GM23248 (cell line): ENCODE measurements around the gene KLHDC8B. TPM values are rescaled to one million over a fixed set of nuclear protein-coding genes. Genes with fewer than 3 reads are reported as not detected.
A peak's percentile ranks its signal among the peaks of the same experiment; 100 is the strongest.

Experiments
- DNase-seq: peaks from one replicate; pipeline ENCODE4 v3.0.0-alpha.2; 2015
- H2AFZ ChIP-seq: fragments of 200-600 bp; sonication (generic); 2 replicates; pipeline ENCODE4 v1.6.1; 2016; ENCODE audit warnings: antibody characterized with exemption
- H3F3A ChIP-seq: fragments of 200-600 bp; sonication (generic); 2 replicates; pipeline ENCODE4 v1.6.1; 2016; ENCODE audit warnings: mild to moderate bottlenecking, antibody characterized with exemption, mixed run types; ENCODE audit not compliant: insufficient read depth
- H3K27ac ChIP-seq: fragments of 200-600 bp; sonication (generic); 2 replicates; pipeline ENCODE4 v1.5.1; 2016; ENCODE audit warnings: mild to moderate bottlenecking
- H3K27me3 ChIP-seq: fragments of 200-600 bp; sonication (generic); replicated peaks from 2 replicates; pipeline ENCODE4 v1.6.1; 2016; ENCODE audit warnings: mild to moderate bottlenecking; ENCODE audit not compliant: insufficient read depth
- H3K36me3 ChIP-seq: fragments of 200-600 bp; sonication (generic); 2 replicates; pipeline ENCODE4 v1.6.1; 2016; ENCODE audit warnings: low read depth, mild to moderate bottlenecking
- H3K4me1 ChIP-seq: fragments of 200-600 bp; sonication (generic); 2 replicates; pipeline ENCODE4 v1.6.1; 2016; ENCODE audit warnings: mild to moderate bottlenecking; ENCODE audit not compliant: insufficient read depth
- H3K4me2 ChIP-seq: fragments of 200-600 bp; sonication (generic); one replicate; pipeline ENCODE4 v1.6.1; 2016; ENCODE audit warnings: mild to moderate bottlenecking; ENCODE audit not compliant: unreplicated experiment
- H3K4me3 ChIP-seq: fragments of 200-600 bp; sonication (generic); 2 replicates; pipeline ENCODE4 v1.5.1; 2016; ENCODE audit warnings: mild to moderate bottlenecking
- H3K79me2 ChIP-seq: fragments of 200-600 bp; sonication (generic); 2 replicates; pipeline ENCODE4 v1.6.1; 2016; ENCODE audit warnings: mild to moderate bottlenecking; ENCODE audit not compliant: insufficient read depth
- H3K9ac ChIP-seq: fragments of 200-600 bp; sonication (generic); 2 replicates; pipeline ENCODE4 v1.6.1; 2016; ENCODE audit warnings: mild to moderate bottlenecking
- H3K9me2 ChIP-seq: fragments of 200-600 bp; sonication (generic); 2 replicates; pipeline ENCODE4 v1.6.1; 2016; ENCODE audit warnings: mixed run types, mild to moderate bottlenecking, moderate library complexity; ENCODE audit not compliant: insufficient read depth
- H3K9me3 ChIP-seq: fragments of 200-600 bp; sonication (generic); one replicate; pipeline ENCODE4 v1.6.1; 2017; ENCODE audit warnings: low read depth
- H4K20me1 ChIP-seq: fragments of 200-600 bp; sonication (generic); 2 replicates; pipeline ENCODE4 v1.6.0; 2016; ENCODE audit not compliant: insufficient read depth
- EZH2 ChIP-seq: fragments of 200-600 bp; sonication (generic); IDR thresholded peaks from 2 replicates; pipeline ENCODE4 v1.6.1; 2018; ENCODE audit warnings: antibody characterized with exemption, mild to moderate bottlenecking; ENCODE audit not compliant: insufficient read depth, poor library complexity, severe bottlenecking
- EZH2phosphoT487 ChIP-seq: fragments of 200-600 bp; sonication (generic); IDR thresholded peaks from 2 replicates; pipeline ENCODE4 v1.6.1; 2018; ENCODE audit warnings: antibody characterized with exemption, moderate library complexity, mild to moderate bottlenecking, low read depth; ENCODE audit not compliant: insufficient read depth
- WGBS, 2 experiments: methylation state at CpG; one replicate each; pipeline ENCODE4 v1.1.6; 2015 to 2017; ENCODE audit warnings: low lambda C conversion rate in 2 of 2, low coverage in 1 of 2; ENCODE audit errors: missing lambda C conversion rate in 2 of 2; 5-methylcytosine and 5-hydroxymethylcytosine counted together
- in situ Hi-C: fragments of 300-500 bp; cut with MboI; formaldehyde crosslinking; loops from 2 replicates; pipeline ENCODE4 v1.15.0; 2020
- polyA plus RNA-seq: library from polyadenylated mRNA; unstranded; fragments of >200 nt; fragmentation: Nextera tagmentation; extraction: Ambion mirVana; gene quantifications from 2 replicates; pipeline ENCODE4 v1.2.1, GENCODE V29; 2016
- total RNA-seq: library from RNA; depleted of rRNA; stranded (reverse); fragments of >200 nt; shearing (Covaris generic); gene quantifications from 2 replicates; pipeline ENCODE4 v1.2.3, GENCODE V29; 2014

The KLHDC8B gene
- total and polyA plus RNA-seq, 2 experiments from 2014 or later: 13.5 to 19.5 TPM

DNA sequence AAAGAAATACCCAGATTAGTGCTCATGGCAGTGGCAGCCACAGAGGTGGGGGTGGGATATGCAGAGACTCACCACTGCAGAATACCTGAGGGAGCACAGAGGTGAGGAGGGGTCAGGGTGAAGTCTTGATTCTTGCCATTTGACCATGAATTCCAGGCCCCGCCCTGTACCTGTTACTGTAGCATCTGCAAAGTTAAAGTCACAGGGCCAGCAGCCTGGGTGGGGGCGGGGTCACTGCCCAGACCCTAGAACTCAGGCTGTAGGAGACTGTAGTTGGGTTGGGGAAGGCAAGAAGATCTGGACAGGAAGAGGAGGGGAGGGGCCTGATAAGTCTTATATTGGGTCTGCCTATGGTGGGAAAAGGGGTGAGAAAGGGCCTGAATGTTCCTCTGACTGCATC, 19.8 kb upstream of the KLHDC8B start:
- no peak for DNase-seq
- no peak overlapping the region for H3K9ac ChIP-seq
- no peaks in the 10 kb centered on the region for H3F3A ChIP-seq
- no peak overlapping the region for H2AFZ ChIP-seq
- H3K27ac ChIP-seq: no peak overlapping the region
- H3K9me2 ChIP-seq: no peaks in the 10 kb centered on the region
- 68 to 70% methylated on average over 2 of the region's 2 CpGs for WGBS, 2 experiments
- no peak overlapping the region for H3K4me2 ChIP-seq
- no peaks in the 10 kb centered on the region for H4K20me1 ChIP-seq
- no peaks in the 10 kb centered on the region for H3K4me1 ChIP-seq
- no peaks in the 10 kb centered on the region for H3K27me3 ChIP-seq
- H3K79me2 ChIP-seq: no peaks in the 10 kb centered on the region
- no peak overlapping the region for H3K4me3 ChIP-seq
- H3K9me3 ChIP-seq: no peaks in the 10 kb centered on the region
- TF ChIP-seq EZH2 (no peak), EZH2phosphoT487 (no peak)
- in situ Hi-C loops: loop anchor here (25.0 kb wide), 1 partner anchor 286 kb away; the partner anchor contains the start of gene NICN1
- no peaks in the 10 kb centered on the region for H3K36me3 ChIP-seq

DNA sequence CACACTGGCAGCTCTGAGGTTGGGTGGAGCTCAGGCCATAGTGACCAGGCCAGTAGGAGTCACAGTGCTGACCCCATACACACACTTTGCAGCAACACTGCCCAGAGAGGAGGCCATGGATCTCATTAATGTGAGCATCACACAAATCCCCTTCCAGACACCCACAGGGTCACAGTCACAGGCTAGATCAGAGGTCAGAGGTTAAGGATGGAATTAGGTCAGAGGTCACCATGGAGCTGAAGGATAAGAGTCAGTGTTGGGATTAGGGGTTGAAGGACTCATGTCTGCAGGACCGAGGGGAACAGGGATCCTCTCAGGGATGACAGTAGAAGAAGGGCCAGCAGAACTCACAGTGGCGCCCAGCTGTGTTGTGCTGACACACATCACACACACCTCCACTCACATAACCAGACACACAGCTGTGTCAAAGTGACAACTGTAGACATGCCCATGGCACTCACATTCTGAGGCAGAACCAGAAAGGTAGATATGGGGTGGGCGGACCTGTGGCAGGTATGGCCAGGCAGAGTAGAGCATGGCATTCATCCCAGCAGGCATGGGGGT, 18.0 kb upstream of the KLHDC8B start:
- Histone ChIP-seq H4K20me1 (no peaks in the 10 kb centered on the region), H3K4me3 (no peak overlapping the region), H3K4me1 (no peaks in the 10 kb centered on the region), H3K9ac (no peak overlapping the region), H3K79me2 (no peaks in the 10 kb centered on the region), H3K36me3 (no peaks in the 10 kb centered on the region), H2AFZ (no peak overlapping the region), H3K27ac (no peak overlapping the region), H3F3A (peaks cover 11% of the 10 kb centered on the region; the same call in 1 of the 2 replicates), H3K27me3 (no peaks in the 10 kb centered on the region), H3K4me2 (no peak overlapping the region), H3K9me2 (no peaks in the 10 kb centered on the region), H3K9me3 (no peaks in the 10 kb centered on the region)
- no peak for DNase-seq
- in situ Hi-C loops: loop anchor here (25.0 kb wide), 1 partner anchor 284 kb away; the partner anchor contains the start of gene NICN1
- TF ChIP-seq EZH2 (no peak), EZH2phosphoT487 (no peak)
- 57% methylated on average over 2 to 3 of the region's 3 CpGs for WGBS, 2 experiments

DNA sequence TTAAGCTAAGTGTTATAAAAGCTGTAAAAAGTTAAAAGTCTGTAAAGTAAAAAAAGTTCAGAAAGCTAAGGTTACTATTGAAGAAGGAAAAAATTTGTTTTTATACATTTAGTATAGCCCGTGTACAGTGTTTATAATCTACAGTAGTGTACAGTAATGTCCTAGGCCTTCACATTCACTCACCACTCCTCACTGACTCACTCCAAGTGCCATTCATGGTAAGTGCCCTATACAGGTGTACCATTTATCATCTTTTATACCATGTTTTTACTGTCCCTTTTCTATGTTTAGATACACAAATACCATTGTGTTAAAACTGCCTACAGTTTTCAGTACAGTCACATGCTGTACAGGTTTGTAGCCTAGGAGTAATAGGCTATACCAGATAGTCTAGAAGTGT, 14.1 kb upstream of the KLHDC8B start:
- no peak for DNase-seq
- TF ChIP-seq EZH2phosphoT487 (no peak), EZH2 (no peak)
- Histone ChIP-seq H4K20me1 (no peaks in the 10 kb centered on the region), H3F3A (peaks cover 11% of the 10 kb centered on the region; the same call in 1 of the 2 replicates), H3K79me2 (no peaks in the 10 kb centered on the region), H2AFZ (no peak overlapping the region), H3K27ac (no peak overlapping the region), H3K4me1 (no peaks in the 10 kb centered on the region), H3K27me3 (no peaks in the 10 kb centered on the region), H3K4me3 (no peak overlapping the region), H3K9ac (no peak overlapping the region), H3K4me2 (no peak overlapping the region), H3K9me3 (no peaks in the 10 kb centered on the region), H3K36me3 (no peaks in the 10 kb centered on the region), H3K9me2 (no peaks in the 10 kb centered on the region)
- WGBS, 2 experiments: 68 to 76% methylated on average over 1 of the region's 1 CpG
- in situ Hi-C loops: loop anchor here (25.0 kb wide), 1 partner anchor 280 kb away; the partner anchor contains the start of gene NICN1

DNA sequence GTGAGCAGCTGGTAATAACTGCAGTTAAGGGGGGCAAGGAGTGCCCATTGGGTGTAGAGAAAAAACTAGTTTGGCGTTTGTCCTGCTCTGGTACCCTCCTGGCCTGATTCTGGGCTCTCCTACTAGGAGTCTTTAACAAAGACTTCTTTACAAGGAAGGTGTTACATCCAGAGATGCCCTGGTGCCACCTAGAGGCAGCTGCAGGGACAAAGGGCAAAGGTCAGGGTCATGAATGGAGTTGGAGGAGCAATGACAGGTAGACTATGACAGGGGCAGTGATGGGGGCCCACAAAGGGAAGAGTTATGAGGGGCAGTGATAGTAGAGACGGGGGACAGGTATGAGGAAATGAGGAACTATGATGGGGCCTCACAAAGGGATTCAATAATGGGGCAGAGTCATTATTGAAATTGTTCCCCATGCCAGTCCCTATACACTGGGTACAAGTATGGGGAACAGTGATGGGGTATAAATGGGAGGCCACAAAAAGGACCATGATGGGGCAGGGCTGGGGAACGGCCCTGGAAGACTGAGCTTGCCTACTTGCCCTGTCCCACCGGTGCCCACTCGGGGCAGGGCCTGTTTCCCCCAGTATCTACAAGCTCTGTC, 13.2 kb upstream of the KLHDC8B start:
- H3F3A ChIP-seq: peaks cover 11% of the 10 kb centered on the region; the same call in 1 of the 2 replicates
- TF ChIP-seq EZH2phosphoT487 (no peak), EZH2 (no peak)
- no peaks in the 10 kb centered on the region for H3K9me3 ChIP-seq
- H3K4me1 ChIP-seq: no peaks in the 10 kb centered on the region
- DNase-seq: peak; percentile 25
- no peaks in the 10 kb centered on the region for H3K9me2 ChIP-seq
- H3K27ac ChIP-seq: no peak overlapping the region
- H2AFZ ChIP-seq: no peak overlapping the region
- peaks cover 6% of the 10 kb centered on the region for H3K79me2 ChIP-seq
- no peaks in the 10 kb centered on the region; the same call in 1 of the 2 replicates for H3K36me3 ChIP-seq
- H3K27me3 ChIP-seq: no peaks in the 10 kb centered on the region
- no peak overlapping the region for H3K4me3 ChIP-seq
- H4K20me1 ChIP-seq: no peaks in the 10 kb centered on the region
- WGBS, 2 experiments: 33 to 42% methylated on average over 5 of the region's 5 CpGs
- H3K4me2 ChIP-seq: no peak overlapping the region
- no peak overlapping the region for H3K9ac ChIP-seq
- in situ Hi-C loops: loop anchor here (25.0 kb wide), 1 partner anchor 279 kb away; the partner anchor contains the start of gene NICN1
